Cerebellar nuclear complex (tissue), 1 donor: ENCODE data around the gene TBL1X.

Experiments used
- DNase-seq, 2 experiments: peaks; one replicate each; lab custom pipeline; 2025; lab: John Stamatoyannopoulos, UW

The TBL1X gene

DNA sequence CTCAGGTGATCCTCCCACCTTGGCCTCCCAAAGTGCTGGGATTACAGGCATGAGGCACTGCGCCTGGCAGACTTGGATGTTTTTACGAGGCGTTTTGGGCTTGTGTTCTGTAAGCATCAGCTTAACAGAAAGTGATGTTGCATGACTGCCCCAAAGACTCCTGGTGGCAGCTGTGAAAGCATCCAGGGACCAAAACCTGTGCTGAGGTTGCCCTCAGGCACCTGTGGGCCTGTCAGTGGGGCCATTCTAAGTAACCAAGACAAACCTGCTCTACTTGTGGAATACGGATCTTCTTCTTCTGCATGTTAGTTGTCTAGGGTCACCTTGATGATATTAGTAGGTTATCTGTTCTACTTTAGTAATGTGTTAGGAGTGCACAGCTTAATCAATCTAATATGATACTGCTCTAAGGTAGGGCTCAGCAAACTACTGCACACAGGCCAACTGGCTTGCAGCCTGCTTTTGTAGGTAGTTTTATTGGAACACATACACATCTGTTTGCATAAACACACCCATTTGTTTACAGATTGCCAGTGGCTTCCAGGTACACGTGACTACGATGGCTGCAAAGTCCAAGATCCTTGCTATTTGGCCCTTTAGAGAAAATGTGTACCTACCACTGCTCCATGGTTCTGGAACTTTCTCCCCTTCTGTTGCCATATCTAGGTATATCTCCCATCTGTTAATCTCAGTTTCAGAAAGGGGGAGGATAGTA is 164.1 kb downstream of the TBL1X start:
- no peak for DNase-seq

DNA sequence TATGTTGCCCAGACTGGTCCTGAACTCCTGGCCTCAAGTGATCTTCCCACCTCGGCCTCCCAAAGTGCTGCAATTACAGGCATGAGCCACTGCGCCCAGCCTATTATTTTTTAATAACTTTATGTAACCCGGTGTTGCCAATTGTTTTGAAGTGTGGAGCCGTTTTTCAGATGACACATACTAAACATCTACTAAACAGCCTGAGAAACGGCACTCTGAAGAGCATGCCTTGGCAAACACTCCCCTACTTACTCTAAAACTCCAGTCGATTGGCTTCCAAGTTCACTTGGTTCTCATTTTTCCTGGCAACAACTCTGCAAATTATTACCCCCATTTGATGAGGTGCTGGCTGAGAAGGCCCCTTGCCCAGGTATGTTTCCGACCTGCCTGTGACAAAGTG is 169.7 kb downstream of the TBL1X start:
- no peak for DNase-seq

DNA sequence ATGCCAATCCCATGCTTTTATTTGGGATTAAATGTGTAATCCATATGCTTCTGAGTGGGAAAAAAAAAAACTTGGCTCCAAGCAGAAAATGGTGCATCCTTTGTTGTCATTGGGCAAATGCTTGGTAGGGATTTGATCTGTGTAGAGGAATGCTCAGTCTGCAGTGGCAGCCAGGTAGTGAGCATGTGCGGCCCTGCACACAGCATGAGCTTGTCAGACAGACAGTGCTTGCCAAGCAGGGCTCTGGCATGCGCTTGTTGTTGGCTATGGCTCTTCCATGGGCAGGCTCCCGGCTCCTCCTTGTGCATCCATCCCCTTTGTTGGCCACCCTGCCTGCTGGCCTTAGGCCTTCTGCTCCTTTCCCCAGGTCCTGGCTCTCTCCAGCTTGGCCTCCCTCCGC is 170.5 kb downstream of the TBL1X start:
- peak; percentile 73 to 89 for DNase-seq

DNA sequence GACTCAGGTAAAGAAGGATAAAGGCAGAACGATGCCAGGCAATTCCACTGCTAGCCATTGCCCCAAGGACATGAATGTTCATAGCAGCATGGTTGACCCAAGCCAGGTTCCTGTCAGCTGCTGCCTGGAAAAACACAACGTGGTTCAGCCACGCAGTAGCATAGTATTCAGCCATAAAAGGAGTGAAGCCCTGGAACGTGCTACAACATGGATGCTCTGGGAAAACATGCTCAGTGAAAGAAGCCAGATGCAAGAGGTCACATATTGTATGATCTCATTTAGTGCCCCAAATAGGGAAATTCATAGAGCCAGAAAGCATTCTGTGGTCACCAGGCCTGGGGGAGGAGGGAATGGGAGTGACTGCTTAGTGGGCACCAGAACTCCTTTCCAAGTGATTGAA is 170.9 kb downstream of the TBL1X start:
- no peak for DNase-seq

DNA sequence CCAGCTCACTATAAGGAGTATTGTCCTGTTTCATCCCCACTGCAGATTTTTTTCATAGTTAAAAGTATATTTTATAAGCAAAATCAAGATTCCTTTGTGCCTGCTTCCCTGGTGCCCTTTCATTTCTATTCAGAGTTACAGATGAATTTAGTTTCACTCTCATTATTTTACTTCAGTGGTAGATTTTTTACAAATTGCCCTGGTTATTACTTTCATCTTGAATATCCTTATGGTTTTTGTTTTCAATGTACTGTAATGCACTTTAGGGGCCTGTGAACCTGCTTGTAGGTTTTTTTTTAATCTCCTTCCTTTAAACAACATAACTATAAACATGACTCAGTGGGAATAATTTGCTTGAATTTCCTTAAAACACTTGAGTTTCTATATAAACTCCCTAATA is 174.0 kb downstream of the TBL1X start:
- no peak for DNase-seq

DNA sequence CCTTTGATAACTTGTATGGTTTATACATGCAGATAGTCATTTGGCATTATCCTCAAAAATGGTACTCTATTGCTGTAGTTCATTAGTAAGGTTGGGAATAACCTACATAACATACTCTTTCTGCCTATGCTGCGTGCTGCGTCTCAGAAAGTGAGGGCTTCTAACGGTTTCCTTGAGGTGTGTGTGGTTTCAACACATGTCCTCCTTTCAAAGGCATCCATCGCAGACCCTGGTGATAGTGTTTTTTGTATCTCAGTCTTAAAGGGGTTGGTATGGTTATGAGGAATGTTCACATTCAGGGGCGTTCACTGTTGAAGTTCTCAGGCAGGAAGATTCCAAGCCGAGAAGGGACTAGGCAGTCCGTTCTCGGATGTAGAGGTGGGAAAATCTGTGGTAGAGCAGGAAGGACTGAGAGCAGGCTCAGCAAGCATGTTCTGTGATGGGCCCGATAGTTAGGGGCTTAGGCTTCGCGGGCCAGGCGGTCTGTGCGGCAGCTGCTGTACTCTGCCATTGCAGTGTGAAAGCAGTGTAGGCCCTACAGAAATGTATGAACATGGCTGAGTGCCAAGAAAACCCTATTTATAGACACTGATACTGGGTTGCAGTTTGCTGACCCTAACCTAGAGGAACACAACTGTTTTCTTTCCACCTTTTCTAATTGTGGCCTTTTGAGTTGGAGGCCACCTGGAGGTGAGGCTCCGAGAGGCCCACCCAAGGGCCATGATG is 177.6 kb downstream of the TBL1X start:
- DNase-seq, result no peak

DNA sequence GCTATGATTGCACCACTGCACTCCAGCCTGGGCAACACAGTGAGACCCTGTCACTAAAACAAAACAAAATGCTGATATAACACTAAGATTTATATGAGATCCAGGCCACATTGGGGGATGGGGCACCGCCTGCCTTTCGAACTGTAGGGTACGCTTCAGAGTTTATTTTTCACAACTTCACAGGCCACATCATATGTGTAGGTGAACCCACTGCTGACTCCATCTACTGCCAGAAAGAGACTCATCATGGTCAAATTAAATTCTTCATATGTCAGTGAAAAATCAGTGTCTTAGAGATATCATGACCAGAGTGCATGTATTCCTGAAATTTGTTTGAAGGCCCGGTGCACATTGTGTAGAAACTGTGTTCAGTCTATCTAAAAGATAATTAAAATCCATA is 178.9 kb downstream of the TBL1X start:
- DNase-seq, result no peak

DNA sequence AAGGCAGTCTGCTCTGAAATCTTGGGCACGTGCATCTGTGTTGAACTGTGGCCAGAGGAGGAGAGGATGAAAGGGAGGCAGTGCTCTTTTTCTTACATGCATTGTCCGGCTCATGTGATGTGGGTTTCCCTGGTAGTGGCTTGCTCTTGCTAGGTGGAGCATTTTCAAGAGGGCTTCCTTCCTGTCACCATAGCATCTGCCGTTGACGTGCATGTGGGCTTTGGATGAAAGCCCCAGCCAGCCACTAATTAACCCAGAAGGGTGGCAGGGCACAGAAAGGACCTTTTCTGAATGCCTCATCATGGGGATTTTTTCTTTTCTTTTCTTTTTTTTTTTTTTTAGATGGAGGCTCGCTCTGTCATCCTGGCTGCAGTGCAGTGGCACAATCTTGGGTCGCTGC is 179.5 kb downstream of the TBL1X start:
- no peak for DNase-seq

DNA sequence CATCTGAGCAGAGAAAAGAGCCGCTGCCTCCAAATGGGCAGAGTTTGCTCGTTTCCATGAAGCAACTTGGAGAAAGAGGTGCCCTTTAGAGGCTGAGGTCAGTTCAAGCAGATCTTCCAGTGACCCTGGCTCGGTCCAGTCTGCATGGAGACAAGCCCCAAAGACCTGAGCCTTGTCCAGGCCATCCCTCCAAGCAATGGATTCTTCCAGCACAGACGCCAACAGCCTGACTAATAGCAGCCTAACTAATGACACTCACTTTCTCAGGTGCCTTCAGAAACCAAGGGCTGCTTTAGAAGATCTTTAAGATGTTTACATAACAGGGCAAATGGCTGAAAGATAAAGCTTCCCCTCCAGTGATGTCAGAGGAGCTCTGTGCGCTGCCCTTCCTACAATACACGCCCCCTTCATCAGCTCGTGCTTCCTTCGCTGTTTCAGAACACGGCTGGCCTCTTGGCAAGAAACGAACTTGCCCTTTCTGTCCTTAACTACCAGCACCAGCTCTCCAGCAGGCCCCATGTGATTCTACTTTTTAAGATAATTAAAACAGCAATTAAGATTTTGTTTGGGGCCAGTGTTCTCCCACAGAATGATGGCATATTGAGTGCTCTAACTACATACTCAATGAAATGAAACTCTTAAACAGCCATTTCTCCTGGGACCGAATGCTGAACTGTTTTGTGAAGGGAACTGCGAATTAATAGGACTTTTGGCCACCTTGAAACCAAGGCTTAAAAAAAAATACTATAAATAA is 181.8 kb downstream of the TBL1X start:
- DNase-seq, result no peak

DNA sequence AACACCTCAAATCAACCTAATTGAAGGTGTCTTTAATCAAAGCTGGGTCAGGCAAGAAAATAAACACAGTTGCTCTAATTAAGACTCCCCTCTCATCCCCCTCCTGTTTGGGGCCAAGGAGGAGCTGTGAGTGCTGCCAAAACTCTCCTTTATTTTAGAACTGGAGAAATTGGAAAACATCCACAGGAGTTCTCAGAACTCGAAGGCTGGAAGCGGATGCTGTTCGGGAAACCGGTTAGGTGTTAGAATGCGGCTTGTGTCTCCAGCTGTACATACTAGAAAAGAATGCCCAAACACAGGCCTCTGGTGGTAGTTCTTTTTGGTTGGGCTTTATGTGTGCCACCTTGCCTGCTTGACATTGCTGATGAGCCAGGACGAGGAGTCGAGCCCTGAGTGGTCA is 182.6 kb downstream of the TBL1X start:
- no peak for DNase-seq

DNA sequence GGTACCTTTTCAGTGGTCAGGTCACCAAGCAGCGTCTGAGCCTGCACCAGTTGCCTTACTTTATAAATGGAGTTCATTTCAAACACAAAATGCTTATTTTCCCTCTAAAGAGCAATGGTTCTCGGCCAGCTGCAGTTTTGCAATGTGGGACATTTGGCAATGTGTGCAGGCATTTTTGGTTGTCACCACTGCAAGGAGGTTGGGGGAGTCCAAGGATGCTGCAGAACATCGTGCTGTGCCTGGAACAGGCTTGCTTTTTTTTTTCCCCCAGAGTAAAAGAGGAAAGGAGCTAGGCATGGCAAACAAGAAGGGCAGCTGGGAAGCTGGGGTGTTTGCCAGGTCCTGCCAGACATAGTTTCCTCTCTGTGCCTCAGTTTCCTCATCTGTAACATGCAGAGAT is 185.2 kb downstream of the TBL1X start:
- no peak for DNase-seq

DNA sequence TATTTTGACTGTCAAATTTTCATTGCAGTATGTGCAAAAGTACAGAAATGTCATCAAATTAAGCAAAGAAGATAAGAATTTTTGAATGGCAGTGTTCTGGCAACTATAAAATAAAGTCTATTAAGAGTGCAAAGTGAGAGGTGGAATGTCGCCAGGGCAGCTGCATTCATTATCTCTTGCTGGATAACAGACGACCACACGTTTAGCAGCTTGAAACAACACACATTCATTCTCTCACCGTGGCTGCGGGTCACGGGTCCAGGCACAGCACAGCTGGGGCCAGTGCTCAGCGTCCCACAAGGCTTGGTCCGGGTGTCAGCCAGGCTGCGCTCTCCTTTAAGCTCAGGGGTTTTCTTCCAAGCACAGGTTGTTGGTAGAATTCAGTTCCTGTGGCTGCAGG is 186.9 kb downstream of the TBL1X start:
- no peak for DNase-seq

DNA sequence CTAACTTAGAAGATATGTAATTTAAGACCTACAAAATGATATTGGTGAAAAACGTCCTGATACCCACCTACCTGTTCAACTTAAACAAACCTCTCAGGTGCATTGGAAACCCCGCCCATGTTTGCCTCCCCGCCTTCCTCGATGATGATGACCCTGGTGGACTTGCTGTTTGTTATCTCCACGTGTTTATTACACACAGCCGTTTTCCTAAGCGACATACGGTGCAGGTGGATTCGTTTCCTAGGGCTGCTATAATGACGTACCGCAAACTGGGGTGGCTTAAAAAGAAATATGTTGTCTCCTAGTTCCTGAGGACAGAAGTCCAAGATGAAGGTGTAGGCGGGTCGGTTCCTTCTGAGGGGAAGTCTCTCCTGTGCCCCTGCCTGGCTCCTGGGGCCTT is 190.1 kb downstream of the TBL1X start:
- no peak for DNase-seq

DNA sequence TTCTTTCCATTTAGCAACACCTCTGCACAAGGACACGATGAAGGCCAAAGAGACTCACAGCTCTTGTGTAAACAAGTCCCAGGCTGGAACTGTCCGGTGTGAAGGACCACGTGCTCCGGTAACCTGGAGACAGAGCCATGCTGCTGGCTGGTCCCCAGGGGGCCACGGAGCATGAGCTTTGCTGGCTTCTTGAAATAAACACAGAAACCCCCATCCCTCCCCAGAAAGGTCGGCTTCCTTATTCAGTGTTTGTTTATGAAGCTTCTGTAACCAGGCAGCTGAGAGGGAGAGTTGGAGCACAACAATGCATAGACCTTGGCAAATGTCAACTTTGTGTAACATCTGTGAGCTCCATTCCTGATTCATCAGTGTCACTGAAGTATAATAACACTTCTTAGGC is 191.4 kb downstream of the TBL1X start:
- no peak for DNase-seq

DNA sequence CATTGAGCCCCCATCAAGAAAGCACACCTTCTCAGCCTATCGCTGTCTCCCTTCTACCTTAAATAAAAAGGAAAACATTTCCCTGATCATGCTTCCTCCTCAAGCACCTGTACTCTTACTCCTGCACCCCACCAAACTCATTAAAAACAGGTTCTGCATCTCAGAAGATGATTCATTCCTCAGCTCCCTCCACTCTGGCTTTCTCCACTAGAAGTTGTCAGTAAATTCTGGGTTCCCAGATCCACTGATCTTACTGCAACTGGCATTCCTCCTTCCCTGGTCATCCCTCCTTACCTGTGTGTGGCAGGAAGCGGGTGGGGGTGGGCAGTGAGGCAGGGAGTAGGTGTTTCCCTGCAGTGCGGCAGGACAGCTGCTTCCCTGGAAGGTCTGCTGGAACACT is 192.0 kb downstream of the TBL1X start:
- DNase-seq, result no peak

DNA sequence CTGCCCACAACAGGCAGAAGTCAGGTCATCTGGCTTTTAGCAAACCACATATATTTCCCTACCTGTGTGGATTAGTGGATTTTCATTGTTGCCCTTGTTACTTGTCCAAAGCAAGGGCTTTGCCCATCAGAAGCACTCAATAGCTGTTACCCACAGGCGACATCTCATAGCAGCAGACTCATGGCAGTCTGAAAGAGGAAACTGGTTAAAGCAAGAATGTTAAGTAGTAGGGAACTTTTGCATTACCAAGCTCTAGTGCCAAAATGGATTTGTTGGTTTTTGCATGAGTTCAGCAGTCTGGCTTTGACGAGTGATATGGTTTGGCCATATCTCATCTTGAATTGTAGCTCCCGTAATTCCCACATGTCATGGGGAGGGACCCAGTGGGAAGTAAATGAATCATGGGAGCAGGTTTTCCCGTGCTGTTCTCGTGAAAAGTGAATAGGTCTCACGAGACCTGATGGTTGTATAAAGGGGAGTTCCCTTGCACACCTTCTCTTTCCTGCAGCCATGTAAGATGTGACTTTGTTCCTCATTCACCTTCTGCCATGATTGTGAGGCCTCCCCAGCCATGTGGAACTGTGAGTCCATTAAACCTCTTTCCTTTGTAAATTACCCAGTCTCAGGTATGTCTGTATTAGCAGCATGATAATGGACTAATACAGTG is 192.9 kb downstream of the TBL1X start:
- no peak for DNase-seq

DNA sequence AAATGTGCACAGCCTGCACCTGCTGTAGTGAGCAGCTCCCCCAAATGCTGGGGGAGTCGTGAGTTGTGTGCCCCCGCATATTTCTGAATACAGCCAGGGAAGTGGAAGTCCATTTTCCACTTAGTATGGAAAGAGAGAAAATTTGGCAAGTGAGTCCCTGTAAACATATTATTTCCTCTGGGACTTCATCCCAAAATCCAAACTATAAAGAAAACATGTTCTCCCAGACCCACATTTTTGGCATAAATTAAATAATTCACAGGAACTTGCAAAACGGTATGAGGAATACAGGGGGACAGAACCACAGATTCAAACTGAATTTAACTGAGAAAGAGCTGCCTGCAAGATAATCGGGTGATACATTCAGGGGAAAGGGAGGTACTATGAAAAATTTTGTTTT is 193.6 kb downstream of the TBL1X start:
- DNase-seq, result no peak

DNA sequence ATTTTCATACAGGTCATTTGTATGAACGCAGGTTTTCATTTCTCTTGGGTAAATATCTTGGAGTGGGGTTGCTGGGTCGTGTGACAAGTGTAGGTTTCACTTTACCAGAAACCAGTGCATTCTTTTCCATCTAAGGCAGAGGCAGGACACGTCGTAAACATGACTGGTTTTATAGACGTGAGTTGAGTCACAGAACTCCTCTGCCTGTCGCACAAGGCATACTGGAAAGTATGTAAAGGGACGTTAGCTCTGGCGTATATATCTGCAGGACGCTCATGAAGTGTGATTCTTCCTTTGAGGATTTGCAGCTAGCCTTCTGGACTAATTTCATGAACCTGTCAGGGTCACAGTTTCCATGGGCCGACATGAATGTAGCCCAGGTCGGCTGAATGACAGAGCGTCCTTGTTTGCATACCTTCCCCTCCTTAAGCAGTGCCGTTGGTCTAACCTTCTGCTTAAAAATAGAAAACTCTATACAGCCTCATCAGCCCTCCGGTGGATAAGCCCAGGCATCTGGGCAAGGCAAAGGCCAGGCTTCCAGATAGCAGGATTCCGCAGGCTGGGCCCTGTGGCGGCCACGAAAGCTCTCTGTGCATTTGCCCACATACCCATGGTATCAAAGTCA is 194.8 kb downstream of the TBL1X start:
- DNase-seq, result no peak

DNA sequence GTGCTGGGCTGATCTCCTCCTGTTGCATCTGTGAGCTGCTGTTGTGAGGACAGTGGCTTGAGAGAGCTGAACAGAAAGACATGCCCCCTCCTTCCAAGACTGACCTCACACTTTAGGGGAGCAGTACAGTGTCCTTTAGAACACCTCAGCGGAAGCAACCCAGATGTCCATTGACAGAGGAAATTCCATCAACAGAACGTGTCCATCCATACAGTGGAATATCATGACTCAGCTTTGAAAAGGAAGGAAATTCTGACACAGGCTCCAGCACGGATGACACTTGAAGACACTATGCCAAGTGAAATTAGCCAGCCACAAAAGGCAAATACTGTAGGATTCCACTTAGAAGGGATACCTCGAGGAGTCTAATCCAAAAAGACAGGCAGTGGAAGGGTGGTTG is 197.3 kb downstream of the TBL1X start:
- no peak for DNase-seq

DNA sequence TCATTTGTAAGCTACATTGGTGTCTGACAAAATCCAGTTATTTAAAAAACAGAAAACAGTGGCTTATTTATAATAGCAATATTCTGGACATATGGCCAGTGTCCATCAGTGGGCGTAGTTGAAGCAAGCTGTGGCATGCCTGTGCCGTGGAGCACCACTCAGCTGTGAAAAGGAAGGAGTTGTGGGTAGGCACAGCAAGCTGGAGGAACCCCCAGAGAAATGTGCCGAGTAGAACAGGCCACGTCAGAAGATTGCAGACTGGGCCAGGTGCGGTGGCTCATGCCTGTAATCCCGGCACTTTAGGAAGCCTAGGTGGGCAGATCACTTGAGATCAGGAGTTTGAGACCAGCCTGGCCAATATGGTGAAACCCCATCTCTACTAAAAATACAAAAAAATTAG is 198.4 kb downstream of the TBL1X start:
- no peak for DNase-seq

DNA sequence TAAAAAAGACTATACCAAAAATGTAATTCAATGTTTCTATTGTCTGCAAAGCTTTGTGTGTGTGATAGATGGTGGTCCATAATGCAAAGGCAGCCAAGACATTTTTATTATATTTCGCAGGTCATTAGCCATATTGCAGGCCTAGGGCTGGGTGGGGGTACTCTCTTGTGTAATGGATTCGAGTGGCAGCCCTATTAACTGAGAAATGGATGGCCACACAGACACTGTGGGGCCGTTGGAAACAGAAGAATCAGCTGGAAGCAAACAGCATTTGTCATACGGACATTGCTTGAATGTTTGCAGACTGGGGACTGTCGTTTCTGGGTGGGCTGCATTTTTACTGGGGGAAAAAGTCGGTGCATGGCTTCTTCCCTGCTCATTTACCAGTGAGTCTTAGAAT is 199.4 kb downstream of the TBL1X start:
- DNase-seq, result no peak

DNA sequence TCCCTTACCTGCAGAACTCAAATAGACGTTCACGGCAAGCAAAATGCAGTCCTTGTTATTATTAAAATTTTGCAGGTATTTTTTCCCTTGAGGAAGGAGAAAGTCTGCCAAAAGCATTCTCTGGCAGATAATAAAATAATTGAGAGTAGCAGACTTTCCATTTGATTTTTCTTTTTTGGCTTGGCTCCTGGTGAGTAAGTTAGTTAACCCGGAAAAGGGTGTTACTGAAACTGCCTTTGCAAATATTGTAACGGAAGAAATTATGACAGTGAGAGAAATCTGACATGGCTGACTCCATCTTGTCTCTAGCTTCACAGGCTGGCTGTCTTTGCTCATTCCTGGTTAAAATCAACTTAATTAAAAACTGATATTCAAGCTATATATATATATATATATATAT is 200.3 kb downstream of the TBL1X start:
- DNase-seq, result no peak
